B cell (primary cell): ENCODE data around the gene PREP. TPM values are rescaled to one million over a fixed set of nuclear protein-coding genes. Genes with fewer than 3 reads are reported as not detected.

ENCODE experiments used
- ATAC-seq: fragments of 200-7000 bp; cut with Tn5 transposase; one replicate; pipeline ENCODE4 v1.10.0; 2021; ENCODE audit warnings: low read depth, mild to moderate bottlenecking, moderate number of reproducible peaks, moderate library complexity
- CTCF ChIA-PET: fragments of 350-600 bp; sonication (Branson Sonifier 250); formaldehyde crosslinking; loops from one replicate; lab custom pipeline; 2021; ENCODE audit warnings: antibody characterized with exemption, inconsistent platforms; lab: Charles Lee
- POLR2A ChIA-PET: fragments of 350-600 bp; sonication (Branson Sonifier 250); formaldehyde crosslinking; loops from one replicate; lab custom pipeline; 2021; ENCODE audit warnings: antibody characterized with exemption; lab: Charles Lee
- DNase-seq: peaks from one replicate; pipeline ENCODE4 v3.0.0; 2013
- H2AFZ ChIP-seq: 2 replicates; pipeline ENCODE4 v1.6.1; 2012; ENCODE audit warnings: mild to moderate bottlenecking, low read depth, low read length; ENCODE audit not compliant: insufficient read depth, poor library complexity, severe bottlenecking
- H3K27ac ChIP-seq, 2 donors: 1 replicate in 1 of 2; 2 replicates in 1 of 2; pipeline ENCODE4 v1.5.1; 2012 to 2013; ENCODE audit warnings: low read length in 2 of 2, mild to moderate bottlenecking in 2 of 2, moderate library complexity in 1 of 2
- H3K27me3 ChIP-seq, 4 experiments: fragments of 200-600 bp in 1 of 4; sonication (generic) in 1 of 4; replicated peaks in 1 of 4; 1 replicate in 2 of 4; 2 replicates in 2 of 4; pipeline versions ENCODE4 v1.6.1 to v1.7.0; 2013 to 2016; ENCODE audit warnings: low read length in 3 of 4, mild to moderate bottlenecking in 2 of 4, mixed read lengths in 1 of 4, moderate library complexity in 1 of 4; ENCODE audit not compliant: insufficient read depth in 4 of 4, control insufficient read depth in 3 of 4; ENCODE audit errors: control extremely low read depth in 1 of 4
- H3K36me3 ChIP-seq, 2 experiments: replicated peaks in 1 of 2; 1 replicate in 1 of 2; 2 replicates in 1 of 2; pipeline versions ENCODE4 v1.6.1 to v1.7.1; 2013; ENCODE audit warnings: low read length in 1 of 2; ENCODE audit not compliant: insufficient read depth in 2 of 2, control insufficient read depth in 1 of 2; ENCODE audit errors: control extremely low read depth in 1 of 2, extremely low read depth in 1 of 2
- H3K4me1 ChIP-seq, 2 donors: fragments of 200-600 bp in 1 of 2; sonication (generic) in 1 of 2; 1 replicate in 1 of 2; 2 replicates in 1 of 2; pipeline versions ENCODE4 v1.5.1 to v1.6.1; 2013 to 2017; ENCODE audit warnings: low read length in 2 of 2; ENCODE audit not compliant: control insufficient read depth in 2 of 2, insufficient read depth in 2 of 2
- H3K4me2 ChIP-seq: replicated peaks from 2 replicates; pipeline ENCODE3; 2012; ENCODE audit warnings: mild to moderate bottlenecking, low read depth, low read length; ENCODE audit not compliant: poor library complexity, severe bottlenecking
- H3K4me3 ChIP-seq, 5 experiments: fragments of 200-600 bp in 1 of 5; sonication (generic) in 1 of 5; 1 replicate in 3 of 5; 2 replicates in 2 of 5; pipeline versions ENCODE4 v1.5.1 to v1.7.0; 2011 to 2016; ENCODE audit warnings: low read length in 4 of 5, mild to moderate bottlenecking in 4 of 5, low read depth in 2 of 5, control low read depth in 1 of 5, moderate library complexity in 1 of 5; ENCODE audit not compliant: insufficient read depth in 1 of 5; ENCODE audit errors: control extremely low read depth in 1 of 5, extremely low read depth in 1 of 5
- H3K79me2 ChIP-seq: fragments of 200-600 bp; sonication (generic); one replicate; pipeline ENCODE4 v1.6.0; 2016; ENCODE audit warnings: low read length; ENCODE audit not compliant: control insufficient read depth, insufficient read depth
- H3K9ac ChIP-seq: fragments of 200-600 bp; sonication (generic); 2 replicates; pipeline ENCODE4 v1.6.1; 2017; ENCODE audit warnings: mild to moderate bottlenecking, low read length, moderate library complexity
- H3K9me3 ChIP-seq, 3 donors: one replicate each; pipeline versions ENCODE4 v1.6.1 to v1.7.1; 2013; ENCODE audit warnings: low read length in 2 of 3; ENCODE audit not compliant: control insufficient read depth in 2 of 3, insufficient read depth in 1 of 3; ENCODE audit errors: control extremely low read depth in 1 of 3
- H4K20me1 ChIP-seq: 2 replicates; pipeline ENCODE4 v1.6.0; 2012; ENCODE audit warnings: mild to moderate bottlenecking, low read length; ENCODE audit not compliant: insufficient read depth, control insufficient read depth, poor library complexity, severe bottlenecking
- H3K27ac Mint-ChIP-seq: one replicate; pipeline ENCODE4 v1.8.0; 2021; ENCODE audit warnings: mixed read lengths
- H3K27me3 Mint-ChIP-seq: one replicate; pipeline ENCODE4 v1.8.0; 2021; ENCODE audit warnings: mixed read lengths
- H3K4me1 Mint-ChIP-seq: one replicate; pipeline ENCODE4 v1.8.0; 2021; ENCODE audit warnings: mixed read lengths
- H3K4me3 Mint-ChIP-seq: one replicate; pipeline ENCODE4 v1.8.0; 2021; ENCODE audit warnings: mixed read lengths
- H3K9me3 Mint-ChIP-seq: one replicate; pipeline ENCODE4 v1.8.0; 2022; ENCODE audit warnings: mixed read lengths; ENCODE audit not compliant: insufficient read depth
- CTCF ChIP-seq: fragments of 200-600 bp; IDR thresholded peaks from one replicate; pipeline ENCODE4 v1.8.0; 2022; ENCODE audit warnings: antibody characterized with exemption, mild to moderate bottlenecking
- EZH2 ChIP-seq: IDR thresholded peaks from 2 replicates; pipeline ENCODE4 v1.6.1; 2012; ENCODE audit warnings: borderline replicate concordance, low read depth, mild to moderate bottlenecking, moderate library complexity, low read length; ENCODE audit not compliant: insufficient read depth, poor library complexity, severe bottlenecking
- WGBS: methylation state at CpG from one replicate; pipeline ENCODE4 v1.1.5; 2013; ENCODE audit warnings: missing lambda C conversion rate; ENCODE audit not compliant: insufficient coverage; 5-methylcytosine and 5-hydroxymethylcytosine counted together
- intact Hi-C: fragments of 100-400 bp; cut with micrococcal nuclease; formaldehyde crosslinking; loops from one replicate; pipeline ENCODE4 v1.10.0; 2022
- polyA plus RNA-seq: library from polyadenylated mRNA; depleted of rRNA; stranded (reverse); fragments of >200 nt; gene quantifications from 2 replicates; pipeline ENCODE4 v1.2.3, GENCODE V29; 2012
- total RNA-seq, 2 donors: library from RNA; stranded (reverse); fragments of 120-200 nt in 1 of 2; gene quantifications; 1 replicate in 1 of 2; 2 replicates in 1 of 2; pipeline versions ENCODE4 v1.2.3 to v1.2.4, GENCODE V29; 2013 to 2022

Gene PREP
- total and polyA plus RNA-seq, 2 donors (not counting 1 experiment from before 2014, with no cell fraction given): 12.2 to 27.0 TPM

DNA sequence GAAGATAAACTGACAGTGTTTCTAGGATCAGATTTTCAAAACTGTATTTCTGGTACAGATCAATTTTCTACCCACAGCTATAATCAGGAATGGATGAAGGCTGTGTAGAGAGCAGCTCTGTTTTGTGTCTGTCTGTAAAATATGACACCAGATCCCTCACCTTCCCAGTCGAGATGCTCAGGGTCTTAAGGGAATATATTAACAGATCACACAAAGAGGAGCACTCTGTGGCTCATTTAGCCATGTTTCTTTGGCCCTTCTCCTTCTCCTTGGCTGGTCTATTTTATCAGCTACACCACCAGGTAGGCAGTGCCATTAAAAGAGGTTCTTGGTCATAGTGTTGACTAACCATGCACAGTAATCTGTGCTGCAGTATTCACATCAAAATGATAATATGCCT, 82.6 kb downstream of the PREP start:
- Histone ChIP-seq H3K4me2 (no peak overlapping the region), H3K36me3 (peaks cover 4 to 63% of the 10 kb centered on the region in 2 experiments), H3K4me3 (no peak overlapping the region), H3K9me3 (no peaks in the 10 kb centered on the region), H3K9ac (no peak overlapping the region), H3K4me1 (no peaks in the 10 kb centered on the region), H3K27me3 (no peaks in the 10 kb centered on the region), H4K20me1 (no peaks in the 10 kb centered on the region), H3K27ac (no peak overlapping the region), H2AFZ (no peak overlapping the region), H3K79me2 (no peaks in the 10 kb centered on the region)
- no peak for TF ChIP-seq EZH2
- TF ChIP-seq CTCF: no peak
- Mint-ChIP-seq H3K27me3 (no peaks in the 10 kb centered on the region), H3K27ac (no peak overlapping the region), H3K9me3 (no peaks in the 10 kb centered on the region), H3K4me3 (no peak overlapping the region), H3K4me1 (no peaks in the 10 kb centered on the region)
- ATAC-seq (no peak), DNase-seq (no peak)
- POLR2A ChIA-PET: no interaction called here
- CTCF ChIA-PET: no interaction called here
- intact Hi-C loops: no loop called here
- WGBS: no CpG with 5 or more reads among the region's 1 CpG

DNA sequence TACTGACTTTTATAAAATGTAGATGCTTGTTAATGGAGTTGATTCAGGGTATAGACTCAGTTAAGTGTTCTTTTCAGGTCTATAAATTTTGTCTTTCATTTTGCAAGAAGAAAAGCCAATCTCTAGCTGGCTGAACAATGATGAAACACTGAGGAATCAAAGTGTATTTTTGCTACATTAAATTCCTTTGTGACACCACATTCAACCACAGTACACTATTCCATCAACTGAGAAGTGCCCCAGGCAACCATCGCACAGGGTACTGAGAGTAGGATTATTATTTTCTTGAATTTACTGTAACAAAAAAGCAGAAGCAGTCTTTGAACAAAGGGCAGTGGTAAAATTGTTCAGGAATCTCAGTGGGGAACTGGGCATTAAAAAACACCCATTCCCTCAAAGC, 83.6 kb downstream of the PREP start:
- H3K4me2 ChIP-seq: no peak overlapping the region
- H3K4me1 ChIP-seq: no peaks in the 10 kb centered on the region
- no CpG with 5 or more reads among the region's 1 CpG for WGBS
- Mint-ChIP-seq H3K4me3 (no peak overlapping the region), H3K9me3 (no peaks in the 10 kb centered on the region), H3K27ac (no peak overlapping the region), H3K4me1 (no peaks in the 10 kb centered on the region), H3K27me3 (no peaks in the 10 kb centered on the region)
- H3K27ac ChIP-seq: no peak overlapping the region
- no peak for ATAC-seq
- TF ChIP-seq CTCF: no peak
- DNase-seq: no peak
- CTCF ChIA-PET: interaction anchor here (0.6 kb wide), 1 partner anchor 1740 kb away, joined by 3 read pairs; no protein-coding TSS in a partner anchor
- H3K79me2 ChIP-seq: no peaks in the 10 kb centered on the region
- H3K4me3 ChIP-seq: no peak overlapping the region
- H2AFZ ChIP-seq: no peak overlapping the region
- no peak overlapping the region for H3K9ac ChIP-seq
- intact Hi-C loops: no loop called here
- no peaks in the 10 kb centered on the region for H3K27me3 ChIP-seq
- no peaks in the 10 kb centered on the region for H3K9me3 ChIP-seq
- POLR2A ChIA-PET: no interaction called here
- H4K20me1 ChIP-seq: no peaks in the 10 kb centered on the region
- peaks cover 0 to 57% of the 10 kb centered on the region in 2 experiments for H3K36me3 ChIP-seq
